GM10248 (cell line): ENCODE data around the gene PDE1A.
"Not testable (repeated sequence)": the region's sequence is repeated elsewhere in the genome, so short reads cannot be mapped to it uniquely, and the experiment has no call there.

Source experiments
- CTCF ChIA-PET: fragments of 300-600 bp; sonication (Branson Sonifier 250); formaldehyde crosslinking; extraction: SDS; loops from one replicate; lab custom pipeline; 2021; ENCODE audit warnings: antibody characterized with exemption; lab: Yijun Ruan, JAX
- POLR2A ChIA-PET: fragments of 350-650 bp; sonication (Branson Sonifier 250); formaldehyde crosslinking; extraction: SDS; loops from one replicate; lab custom pipeline; 2020; ENCODE audit warnings: antibody characterized with exemption; lab: Yijun Ruan, JAX
- DNase-seq: peaks from one replicate; pipeline ENCODE4 v3.0.0; 2012; ENCODE audit errors: extremely low spot score
- CTCF ChIP-seq: IDR thresholded peaks from 2 replicates; pipeline ENCODE4 v1.5.1; 2012; ENCODE audit warnings: mild to moderate bottlenecking, low read depth; ENCODE audit errors: extremely low read depth, missing control alignments, control extremely low read depth

Gene PDE1A

GRCh38 chr2:182404975-182405561, 21.8 kb downstream of the PDE1A start:
- no peak for TF ChIP-seq CTCF
- no peak for DNase-seq
- POLR2A ChIA-PET = no interaction called here
- CTCF ChIA-PET = no interaction called here

- DNase-seq = no peak
- ChIA-PET CTCF (no interaction called here), POLR2A (no interaction called here)
- TF ChIP-seq CTCF = no peak
Observed at GRCh38 chr2:182404092-182404491, 22.7 kb downstream of the PDE1A start.

- ChIA-PET POLR2A (no interaction called here), CTCF (interaction anchor here (1.3 kb wide), 1 partner anchor 15 kb away, joined by 3 read pairs; no protein-coding TSS in a partner anchor)
- no peak for TF ChIP-seq CTCF
- DNase-seq = no peak
Observed at GRCh38 chr2:182393270-182393760, 33.5 kb downstream of the PDE1A start.

GRCh38 chr2:182391443-182391842, 35.4 kb downstream of the PDE1A start:
- POLR2A ChIA-PET = no interaction called here
- CTCF ChIA-PET = no interaction called here
- no peak for DNase-seq
- TF ChIP-seq CTCF = no peak

GRCh38 chr2:182386267-182386880, 40.5 kb downstream of the PDE1A start:
- POLR2A ChIA-PET, DNase-seq, CTCF ChIA-PET: not testable (repeated sequence)

GRCh38 chr2:182384860-182385259, 42.0 kb downstream of the PDE1A start:
- ChIA-PET POLR2A (no interaction called here), CTCF (no interaction called here)
- DNase-seq = no peak
- no peak for TF ChIP-seq CTCF

- POLR2A ChIA-PET = no interaction called here
- CTCF ChIA-PET = no interaction called here
- TF ChIP-seq CTCF = no peak
- DNase-seq = no peak
Observed at GRCh38 chr2:182381225-182381624, 45.6 kb downstream of the PDE1A start.
